GM12878 (cell line): ENCODE measurements around the gene ABHD11. TPM values are rescaled to one million over a fixed set of nuclear protein-coding genes. Genes with fewer than 3 reads are reported as not detected.

Source experiments
- ATAC-seq: fragments of 200-7000 bp; cut with Tn5 transposase; 3 replicates; pipeline ENCODE4 v1.9.1; 2020; ENCODE audit warnings: mild to moderate bottlenecking, moderate library complexity
- BruUV-seq: library from RNA; stranded (reverse); fragments of 400-500 nt; replicated peaks from 2 replicates; lab custom pipeline; 2021; lab: Mats Ljungman, UMichigan
- CTCF ChIA-PET: fragments of 300-600 bp; sonication (Branson Sonifier 250); formaldehyde crosslinking; extraction: SDS; loops from one replicate; lab custom pipeline; 2021; ENCODE audit warnings: inconsistent platforms; lab: Yijun Ruan, JAX
- POLR2A ChIA-PET: fragments of 350-600 bp; formaldehyde crosslinking; extraction: SDS; loops from one replicate; lab custom pipeline; 2021; ENCODE audit warnings: inconsistent platforms; lab: Charles Lee
- RAD21 ChIA-PET: fragments of 300-600 bp; sonication (Branson Sonifier 250); formaldehyde crosslinking; loops from one replicate; lab custom pipeline; 2023; ENCODE audit warnings: antibody characterized with exemption; ENCODE audit not compliant: unreplicated experiment; lab: Charles Lee
- SMC1A ChIA-PET: fragments of 300-600 bp; sonication (Branson Sonifier 250); formaldehyde crosslinking; loops from one replicate; lab custom pipeline; 2023; ENCODE audit not compliant: unreplicated experiment, uncharacterized antibody; lab: Charles Lee
- DNase-seq: peaks from one replicate; pipeline ENCODE4 v3.0.0-alpha.2; 2011; ENCODE audit warnings: low read depth, low spot score
- FAIRE-seq: peaks from 3 replicates; lab custom pipeline; 2011; peaks lifted over from hg19 to GRCh38; lab: Jason Lieb, UNC
- H2AFZ ChIP-seq: 2 replicates; pipeline ENCODE4 v1.6.0; 2011; ENCODE audit warnings: low read depth, low read length, control low read depth; ENCODE audit not compliant: control insufficient read depth
- H3K27ac ChIP-seq: 2 replicates; pipeline ENCODE4 v1.5.1; 2011; ENCODE audit warnings: control low read depth; ENCODE audit not compliant: control insufficient read depth, insufficient read depth
- H3K27me3 ChIP-seq, 2 experiments: replicated peaks in 1 of 2; 2 replicates each; pipeline versions ENCODE4 v1.6.0 to v1.6.1; 2011; ENCODE audit warnings: low read length in 1 of 2; ENCODE audit not compliant: control insufficient read depth in 2 of 2, insufficient read depth in 2 of 2
- H3K36me3 ChIP-seq, 2 experiments: 2 replicates each; pipeline ENCODE4 v1.5.1; 2011; ENCODE audit warnings: low read length in 1 of 2; ENCODE audit not compliant: control insufficient read depth in 2 of 2, insufficient read depth in 2 of 2
- H3K4me1 ChIP-seq: 2 replicates; pipeline ENCODE4 v1.6.1; 2011; ENCODE audit warnings: mild to moderate bottlenecking, low read length, moderate library complexity, mixed read lengths; ENCODE audit not compliant: control insufficient read depth, insufficient read depth
- H3K4me2 ChIP-seq: 2 replicates; pipeline ENCODE4 v1.6.0; 2011; ENCODE audit warnings: control low read depth; ENCODE audit not compliant: control insufficient read depth, insufficient read depth
- H3K4me3 ChIP-seq: fragments of 200-600 bp; sonication (generic); 2 replicates; pipeline ENCODE4 v1.5.1; 2016
- H3K79me2 ChIP-seq: 2 replicates; pipeline ENCODE4 v1.6.0; 2011; ENCODE audit warnings: low read length; ENCODE audit not compliant: control insufficient read depth, insufficient read depth
- H3K9ac ChIP-seq: 2 replicates; pipeline ENCODE4 v1.8.0; 2011; ENCODE audit warnings: low read length, control low read depth, mixed read lengths; ENCODE audit not compliant: control insufficient read depth, insufficient read depth
- H3K9me3 ChIP-seq: replicated peaks from 3 replicates; pipeline ENCODE4 v1.5.1; 2011; ENCODE audit warnings: mild to moderate bottlenecking, low read length; ENCODE audit not compliant: control insufficient read depth, insufficient read depth
- H4K20me1 ChIP-seq: 2 replicates; pipeline ENCODE4 v1.6.0; 2011; ENCODE audit not compliant: control insufficient read depth, insufficient read depth
- EGR1 ChIP-seq, 2 experiments: IDR thresholded peaks; 1 replicate in 1 of 2; 2 replicates in 1 of 2; pipeline ENCODE4 v1.6.1; 2011 to 2012; ENCODE audit warnings: low read depth in 2 of 2, low read length in 2 of 2, borderline replicate concordance in 1 of 2, mild to moderate bottlenecking in 1 of 2, moderate library complexity in 1 of 2
- NBN ChIP-seq: fragments of 450-650 bp; IDR thresholded peaks from 2 replicates; pipeline ENCODE4 v1.6.1; 2016
- NFIC ChIP-seq: IDR thresholded peaks from 2 replicates; pipeline ENCODE4 v1.6.1; 2012; ENCODE audit warnings: low read depth, mild to moderate bottlenecking, inconsistent platforms, low read length, moderate library complexity
- RB1 ChIP-seq: fragments of 450-650 bp; formaldehyde crosslinking; IDR thresholded peaks from 2 replicates; pipeline ENCODE4 v1.6.1; 2017; ENCODE audit warnings: mild to moderate bottlenecking, borderline replicate concordance
- SPI1 ChIP-seq: IDR thresholded peaks from 2 replicates; pipeline ENCODE4 v1.6.1; 2011; ENCODE audit warnings: low read depth, mild to moderate bottlenecking, low read length, moderate library complexity, borderline replicate concordance; ENCODE audit not compliant: insufficient read depth
- WGBS: methylation state at CpG from one replicate; pipeline ENCODE4 v1.1.6; 2016; ENCODE audit warnings: low lambda C conversion rate; ENCODE audit not compliant: insufficient replicate concordance, insufficient coverage; ENCODE audit errors: missing lambda C conversion rate; 5-methylcytosine and 5-hydroxymethylcytosine counted together
- in situ Hi-C: fragments of 300-500 bp; cut with MboI; formaldehyde crosslinking; loops from 9 replicates; pipeline ENCODE4 v1.14.3; 2018; ENCODE audit warnings: mixed read lengths
- intact Hi-C: fragments of 100-400 bp; cut with micrococcal nuclease; formaldehyde crosslinking; loops from one replicate; pipeline ENCODE4 v1.14.2; 2022; ENCODE audit not compliant: unreplicated experiment
- polyA plus RNA-seq, 11 experiments: library from polyadenylated mRNA; depleted of rRNA in 4 of 11; unstranded in 6 of 11; stranded (reverse) in 5 of 11; fragments of >200 nt; fragmentation: Nextera tagmentation in 4 of 11; fragmentation: Illumina TruSeq in 1 of 11; extraction: Ambion mirVana in 4 of 11; extraction: Trizol in 1 of 11; gene quantifications; 1 replicate in 1 of 11; 2 replicates in 10 of 11; pipeline versions ENCODE4 v1.2.1 to v1.2.3, GENCODE V29; 2011 to 2016; ENCODE audit warnings: inconsistent platforms in 2 of 11, missing spikeins in 2 of 11, low read depth in 1 of 11
- total RNA-seq, 4 experiments: library from RNA; depleted of rRNA in 3 of 4; stranded (reverse); fragments of >200 nt in 3 of 4; fragmentation: Illumina TruSeq in 1 of 4; extraction: Trizol in 1 of 4; gene quantifications; 2 replicates each; pipeline versions ENCODE4 v1.2.1 to v1.2.3, GENCODE V29; 2013 to 2021
- TF ChIP-seq, protein P1 (sequence below): IDR thresholded peaks from 2 replicates; pipeline ENCODE4 v1.6.1; 2012; ENCODE audit warnings: low read depth, low read length, improper control_type of control experiment
- TF ChIP-seq, protein P2 (sequence below): IDR thresholded peaks from 2 replicates; pipeline ENCODE4 v1.6.1; 2012; ENCODE audit warnings: low read length, inconsistent platforms
- TF ChIP-seq, protein P3 (sequence below): fragments of 450-650 bp; conservative IDR thresholded peaks from 2 replicates; pipeline ENCODE4 v1.6.1; 2017; ENCODE audit warnings: mild to moderate bottlenecking, moderate library complexity

The ABHD11 gene
- total and polyA plus RNA-seq, 10 of the 15 experiments (the other 5 are each of a cell fraction or from before 2014, with no cell fraction given), result 2.8 to 24.8 (median 10.1) TPM

DNA sequence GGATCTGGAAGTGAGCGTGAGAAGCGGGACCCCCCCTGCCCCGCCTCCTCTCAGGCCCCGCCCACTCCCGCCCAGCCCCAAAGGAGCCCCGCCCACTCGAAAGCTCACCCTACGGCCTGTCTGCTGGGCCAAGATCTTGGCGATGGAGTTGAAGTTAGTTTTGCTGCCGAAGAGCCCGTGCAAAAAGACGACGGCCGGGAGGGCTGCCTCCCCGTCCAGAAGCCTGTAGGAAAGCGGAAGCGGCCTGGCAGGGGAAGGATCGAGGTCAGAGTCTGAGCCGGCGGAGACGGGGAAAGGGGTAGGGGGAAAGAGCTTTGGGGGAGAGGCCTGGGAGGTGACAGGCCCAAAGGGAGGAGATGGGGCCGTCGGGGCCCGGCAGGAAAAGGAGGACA lies 386 bp downstream of the ABHD11 start:
- no peaks in the 10 kb centered on the region; the same call in 1 of the 2 replicates for H3K79me2 ChIP-seq
- H3K4me1 ChIP-seq, result no peaks in the 10 kb centered on the region; the same call in 1 of the 2 replicates
- POLR2A ChIA-PET, result interaction anchor here (0.5 to 1.2 kb wide), 5 partner anchors 134 to 1792 kb away, joined by 3 to 6 read pairs (median 3); no protein-coding TSS in a partner anchor
- FAIRE-seq (no peak), ATAC-seq (peak; percentile 53), DNase-seq (no peak)
- peak; percentile 13; the same call in 1 of the 2 replicates for TF ChIP-seq NBN
- TF ChIP-seq SPI1, result peak; percentile 61; the same call in 1 of the 2 replicates
- TF ChIP-seq RB1, result no peak
- TF ChIP-seq, protein P1, sequence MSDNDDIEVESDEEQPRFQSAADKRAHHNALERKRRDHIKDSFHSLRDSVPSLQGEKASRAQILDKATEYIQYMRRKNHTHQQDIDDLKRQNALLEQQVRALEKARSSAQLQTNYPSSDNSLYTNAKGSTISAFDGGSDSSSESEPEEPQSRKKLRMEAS, result peak; percentile 46
- TF ChIP-seq NFIC, result no peak
- TF ChIP-seq, protein P2, sequence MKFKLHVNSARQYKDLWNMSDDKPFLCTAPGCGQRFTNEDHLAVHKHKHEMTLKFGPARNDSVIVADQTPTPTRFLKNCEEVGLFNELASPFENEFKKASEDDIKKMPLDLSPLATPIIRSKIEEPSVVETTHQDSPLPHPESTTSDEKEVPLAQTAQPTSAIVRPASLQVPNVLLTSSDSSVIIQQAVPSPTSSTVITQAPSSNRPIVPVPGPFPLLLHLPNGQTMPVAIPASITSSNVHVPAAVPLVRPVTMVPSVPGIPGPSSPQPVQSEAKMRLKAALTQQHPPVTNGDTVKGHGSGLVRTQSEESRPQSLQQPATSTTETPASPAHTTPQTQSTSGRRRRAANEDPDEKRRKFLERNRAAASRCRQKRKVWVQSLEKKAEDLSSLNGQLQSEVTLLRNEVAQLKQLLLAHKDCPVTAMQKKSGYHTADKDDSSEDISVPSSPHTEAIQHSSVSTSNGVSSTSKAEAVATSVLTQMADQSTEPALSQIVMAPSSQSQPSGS, result no peak
- TF ChIP-seq EGR1 (IDR thresholded peaks at IDR 0.05; ENCODE audit: borderline replicate concordance in 1 of 2, low read depth in 2 of 2, low read length in 2 of 2), result peak in 1 of 2 experiments; percentile 39; a peak in 1 of 3 replicates
- TF ChIP-seq, protein P3, sequence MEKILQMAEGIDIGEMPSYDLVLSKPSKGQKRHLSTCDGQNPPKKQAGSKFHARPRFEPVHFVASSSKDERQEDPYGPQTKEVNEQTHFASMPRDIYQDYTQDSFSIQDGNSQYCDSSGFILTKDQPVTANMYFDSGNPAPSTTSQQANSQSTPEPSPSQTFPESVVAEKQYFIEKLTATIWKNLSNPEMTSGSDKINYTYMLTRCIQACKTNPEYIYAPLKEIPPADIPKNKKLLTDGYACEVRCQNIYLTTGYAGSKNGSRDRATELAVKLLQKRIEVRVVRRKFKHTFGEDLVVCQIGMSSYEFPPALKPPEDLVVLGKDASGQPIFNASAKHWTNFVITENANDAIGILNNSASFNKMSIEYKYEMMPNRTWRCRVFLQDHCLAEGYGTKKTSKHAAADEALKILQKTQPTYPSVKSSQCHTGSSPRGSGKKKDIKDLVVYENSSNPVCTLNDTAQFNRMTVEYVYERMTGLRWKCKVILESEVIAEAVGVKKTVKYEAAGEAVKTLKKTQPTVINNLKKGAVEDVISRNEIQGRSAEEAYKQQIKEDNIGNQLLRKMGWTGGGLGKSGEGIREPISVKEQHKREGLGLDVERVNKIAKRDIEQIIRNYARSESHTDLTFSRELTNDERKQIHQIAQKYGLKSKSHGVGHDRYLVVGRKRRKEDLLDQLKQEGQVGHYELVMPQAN, result no peak
- peak overlapping the region; percentile 85 for H3K9ac ChIP-seq
- peak overlapping the region; percentile 88 for H2AFZ ChIP-seq
- no peaks in the 10 kb centered on the region for H4K20me1 ChIP-seq
- SMC1A ChIA-PET, result interaction anchor here (1.3 to 2.1 kb wide), 2 partner anchors 109 to 131 kb away, joined by 3 to 6 read pairs; no protein-coding TSS in a partner anchor
- H3K27ac ChIP-seq, result peak overlapping the region; percentile 79
- H3K9me3 ChIP-seq, result no peaks in the 10 kb centered on the region
- H3K36me3 ChIP-seq, result peaks cover 0 to 8% of the 10 kb centered on the region in 2 experiments; a peak in 3 of 4 replicates
- in situ Hi-C loops, result no loop called here
- peak overlapping the region; percentile 96 for H3K4me2 ChIP-seq
- RAD21 ChIA-PET, result interaction anchor here (0.6 to 1.6 kb wide), 8 partner anchors 8 to 233 kb away, joined by 3 to 7 read pairs (median 4); partner anchors contain the start of genes METTL27 and STX1A
- 2% methylated on average over 19 of the region's 24 CpGs for WGBS
- H3K27me3 ChIP-seq, result no peaks in the 10 kb centered on the region
- TSS peak; percentile 74 for BruUV-seq
- H3K4me3 ChIP-seq, result peak overlapping the region; percentile 92
- CTCF ChIA-PET, result interaction anchor here (0.5 to 3.6 kb wide), 7 partner anchors 9 to 910 kb away, joined by 3 to 16 read pairs (median 3); partner anchors contain the start of gene TYW1B
- intact Hi-C loops, result loop anchor here (10.0 kb wide), 1 partner anchor 213 kb away; the partner anchor contains the start of gene BAZ1B
